Cardiac septum (tissue), 1 donor: ENCODE measurements around the gene HOXC6. TPM values are rescaled to one million over a fixed set of nuclear protein-coding genes. Genes with fewer than 3 reads are reported as not detected.
"Not testable (repeated sequence)": the region's sequence is repeated elsewhere in the genome, so short reads cannot be mapped to it uniquely, and the experiment has no call there.

ENCODE experiments used
- DNase-seq: peaks from one replicate; pipeline ENCODE4 v3.0.0-alpha.2; 2020; ENCODE audit warnings: low spot score
- intact Hi-C: fragments of 100-400 bp; cut with DNase I; formaldehyde crosslinking; loops from one replicate; pipeline ENCODE4 v1.14.0; 2022
- microRNA-seq: library from miRNA; unstranded; fragments of <30 nt; microRNA quantifications from one replicate; pipeline ENCODE4 v1.2.0, GENCODE V29; 2020
- total RNA-seq: library from RNA; stranded (reverse); fragmentation: NEBNext Ultra II Directional; extraction: Animal tissue kit (Norgen Biotek cat#: 25700); gene quantifications from one replicate; pipeline ENCODE4 v1.2.1, GENCODE V29; 2021
- donor health status: DM: no; HTN: no; CAD: no.

The HOXC6 gene
- total RNA-seq, 1 donor from 2014 or later = 0.43 TPM

DNA sequence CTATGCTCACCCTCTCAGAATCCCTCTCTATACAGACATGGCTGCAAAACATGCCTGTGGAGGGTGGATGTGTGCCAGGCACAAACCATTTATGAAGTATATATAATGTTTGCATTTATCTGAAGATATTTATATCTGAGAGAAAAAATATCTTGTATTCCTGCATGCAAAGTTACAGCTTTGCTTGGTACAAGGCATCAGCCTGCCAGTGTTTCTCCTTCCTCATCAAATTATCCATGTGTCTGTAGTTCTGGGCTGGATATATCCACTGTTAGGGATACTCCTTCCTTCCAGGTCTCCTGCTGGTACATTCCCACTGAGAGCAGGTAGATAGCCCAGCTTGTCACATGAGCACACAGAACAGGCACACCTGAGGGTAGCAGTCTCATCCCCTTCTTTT, 37.4 kb downstream of the HOXC6 start:
- intact Hi-C loops = no loop called here
- DNase-seq = no peak

DNA sequence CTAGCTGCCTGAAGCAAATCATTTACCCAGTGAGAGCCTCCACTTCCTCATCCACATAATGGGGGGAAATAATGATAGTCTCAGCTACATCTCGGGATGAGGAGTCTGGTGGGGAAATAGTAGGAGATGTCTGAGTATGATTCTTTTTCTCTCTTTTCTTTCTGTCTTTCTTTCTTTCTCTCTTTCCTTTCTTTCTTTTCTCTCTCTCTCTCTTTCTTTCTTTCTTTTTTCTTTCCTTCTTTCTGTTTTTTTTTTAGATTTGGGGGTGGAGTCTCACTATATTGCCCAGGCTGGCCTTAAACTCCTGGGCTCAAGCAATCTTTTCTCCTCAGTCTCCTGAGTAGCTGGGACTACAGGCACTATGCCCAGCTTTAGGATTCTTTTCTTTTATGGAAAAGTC, 38.2 kb downstream of the HOXC6 start:
- no peak for DNase-seq
- intact Hi-C loops = no loop called here

DNA sequence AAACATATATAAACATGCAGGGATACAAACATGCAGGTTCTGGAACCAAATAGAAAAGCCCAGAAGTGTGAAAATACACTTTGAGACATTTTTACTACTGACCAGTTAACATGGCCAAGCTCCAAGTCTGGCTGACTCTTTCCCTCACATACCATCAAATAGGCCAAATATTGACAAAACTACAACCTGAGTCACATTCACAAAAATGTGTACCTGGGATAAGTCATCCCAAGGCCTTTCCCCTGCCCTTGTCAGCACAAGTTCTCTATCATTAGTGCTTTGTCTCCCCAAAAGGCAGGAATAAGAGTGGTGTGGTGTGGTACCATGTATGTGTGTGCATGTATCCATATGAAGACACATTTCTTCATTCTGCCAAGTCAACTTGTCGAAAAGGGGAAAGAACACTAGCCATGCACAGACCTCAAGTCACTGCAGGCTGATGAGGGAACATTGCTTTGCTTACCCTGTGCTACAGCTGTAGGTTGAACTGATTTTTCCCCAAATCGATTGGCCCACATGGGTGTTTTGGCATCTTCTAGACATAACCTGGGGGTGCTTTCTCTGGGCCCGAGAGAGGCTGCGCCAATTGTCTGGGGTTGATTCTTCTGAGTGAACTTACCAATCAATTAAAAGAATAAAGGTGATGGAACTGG, 40.3 kb downstream of the HOXC6 start:
- no peak for DNase-seq
- intact Hi-C loops = no loop called here

DNA sequence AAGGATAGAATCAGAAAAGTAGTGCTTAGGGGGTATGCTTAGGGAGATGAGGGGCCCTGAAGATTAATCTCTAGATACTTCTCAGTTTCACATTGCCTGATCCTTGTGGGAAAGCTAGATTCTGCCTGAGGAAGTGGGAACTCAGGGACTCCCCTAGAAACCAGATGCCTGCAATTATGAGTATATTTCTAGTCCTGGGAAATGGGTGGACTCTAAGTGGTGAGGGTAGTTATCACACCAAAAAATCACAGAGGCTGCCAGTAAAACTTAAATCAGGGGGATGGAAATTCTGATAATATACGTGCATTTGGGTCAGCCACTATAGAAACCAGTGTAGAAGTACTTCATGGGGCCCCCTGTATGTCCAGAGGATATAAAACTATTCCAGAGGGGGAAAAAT, 43.7 kb downstream of the HOXC6 start:
- no peak for DNase-seq
- intact Hi-C loops = no loop called here

DNA sequence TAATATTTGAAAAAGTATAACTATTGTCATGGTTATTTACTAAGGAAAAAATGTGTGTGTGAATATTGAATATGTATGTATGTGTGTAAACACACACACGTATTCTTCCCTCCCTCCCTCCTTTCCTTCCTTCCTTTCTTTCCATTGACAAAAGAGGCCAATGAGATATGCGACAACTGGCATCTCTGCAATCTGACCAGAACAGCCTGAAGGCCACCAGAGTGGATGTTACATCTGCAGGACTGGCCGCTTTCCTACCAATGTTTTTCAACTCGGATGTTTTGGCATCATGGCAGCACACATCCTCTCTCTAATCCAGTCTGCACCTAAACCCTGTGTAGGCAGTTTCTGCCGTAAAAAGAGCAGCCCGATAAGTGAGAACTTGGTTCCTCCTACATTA, 46.1 kb downstream of the HOXC6 start:
- intact Hi-C loops = no loop called here
- DNase-seq = no peak

DNA sequence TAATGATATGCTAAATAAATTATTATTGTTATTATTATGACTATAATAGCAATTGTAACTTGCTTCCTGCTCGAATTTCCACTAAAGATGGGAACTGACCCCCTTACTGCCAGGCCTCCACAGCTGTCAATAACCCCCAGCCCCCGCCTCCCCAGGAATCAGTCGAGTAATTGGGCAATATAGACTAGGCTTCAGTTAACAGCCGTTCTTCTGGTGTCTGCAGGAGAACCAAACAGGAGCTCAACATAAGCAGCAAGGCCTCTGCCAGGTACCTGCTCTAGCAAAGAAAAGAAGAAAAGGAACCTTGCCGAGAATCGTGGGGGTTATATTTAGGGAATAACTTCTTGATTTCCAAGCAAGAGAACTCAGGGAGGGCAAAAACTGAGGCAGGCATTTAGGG, 47.2 kb downstream of the HOXC6 start:
- DNase-seq = no peak
- intact Hi-C loops = no loop called here

DNA sequence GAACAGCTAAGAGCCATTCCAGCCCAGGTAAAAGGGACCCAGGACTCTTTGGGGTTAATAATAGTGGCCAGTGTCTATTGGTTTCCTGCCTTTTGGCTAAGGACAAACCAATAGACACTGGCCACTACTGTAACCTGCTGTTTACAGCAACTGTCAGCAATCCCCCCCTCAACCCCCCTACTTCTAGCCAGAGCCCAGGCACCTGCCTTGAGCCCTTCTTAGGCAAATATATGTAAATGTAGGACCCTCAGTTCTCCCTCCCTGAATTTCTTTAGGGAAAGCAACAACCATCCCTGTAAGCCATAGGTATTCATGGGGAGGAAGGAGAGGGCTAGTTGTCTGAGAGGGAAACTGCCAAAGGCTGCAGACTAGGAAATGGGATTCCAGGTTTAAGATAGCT, 47.7 kb downstream of the HOXC6 start:
- intact Hi-C loops = no loop called here
- DNase-seq = no peak

DNA sequence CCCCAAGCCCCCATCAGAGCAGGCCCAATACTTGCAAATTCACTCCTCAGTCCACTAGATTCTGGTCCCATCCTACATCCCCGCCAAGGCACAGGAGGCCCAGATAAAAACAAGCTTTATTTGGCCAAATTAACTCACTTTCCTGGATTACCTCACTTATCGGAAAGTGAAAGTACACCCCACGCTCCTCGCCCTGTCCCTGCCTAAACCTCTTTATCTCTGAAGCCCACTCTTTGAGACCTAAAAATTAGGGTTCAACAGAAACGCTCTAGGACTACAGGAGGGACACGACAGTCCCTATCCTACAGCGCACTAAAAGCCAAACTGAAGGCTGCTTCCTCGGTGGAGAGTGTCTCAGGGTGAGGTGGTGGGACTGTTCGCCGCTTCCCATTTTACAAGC, 49.6 kb downstream of the HOXC6 start:
- DNase-seq, intact Hi-C loops: not testable (repeated sequence)

DNA sequence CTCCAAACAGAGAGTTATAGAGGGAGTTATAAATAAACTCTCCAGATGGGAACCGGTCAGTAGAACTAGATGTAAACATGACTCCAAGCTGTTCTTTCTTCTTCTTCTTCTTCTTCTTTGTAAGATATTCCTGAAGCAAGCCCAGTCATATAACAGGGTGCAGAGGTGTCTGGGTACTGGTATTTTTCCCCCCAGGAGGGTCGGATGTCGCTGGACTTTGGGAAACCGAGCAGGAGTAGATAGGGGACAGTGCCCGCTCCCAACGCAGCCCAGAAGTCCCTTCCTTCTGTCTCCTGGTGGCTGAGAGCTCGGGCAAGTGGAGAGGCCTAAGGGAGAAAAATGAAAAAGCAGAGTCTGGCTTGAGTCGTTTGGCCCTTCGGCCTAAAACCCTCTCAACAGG, 50.9 kb downstream of the HOXC6 start:
- not testable (repeated sequence) for DNase-seq

More for the DNA sequence above, 50.9 kb downstream of the HOXC6 start:
- intact Hi-C loops = not testable (repeated sequence)

Small RNA genes lying within 50 kb of the gene (microRNA-seq; reads per million reads assigned to microRNA genes)
- gene MIR196A2 = 1.8 reads per million
- 3.1 reads per million for gene MIR615

Other genes with a start within 250 kb of the HOXC6 start
- not detected for gene HOXC13, start 89.6 kb upstream of the HOXC6 start, total RNA-seq
- not detected for gene HOXC12, start 73.5 kb upstream of the HOXC6 start, total RNA-seq
- not detected for gene HOXC11, start 55.3 kb upstream of the HOXC6 start, total RNA-seq
- not detected for gene HOTAIR, start 53.5 kb upstream of the HOXC6 start, total RNA-seq
- not detected for gene HOXC10, start 43.3 kb upstream of the HOXC6 start, total RNA-seq
- gene HOXC9, start 28.3 kb upstream of the HOXC6 start, total RNA-seq = not detected
- gene HOXC8, start 19.5 kb upstream of the HOXC6 start, total RNA-seq = not detected
- not detected for gene HOXC5, start 4.6 kb downstream of the HOXC6 start, total RNA-seq
- not detected for gene HOXC4, start 25.4 kb downstream of the HOXC6 start, total RNA-seq
- gene SMUG1, start 160.5 kb downstream of the HOXC6 start, total RNA-seq = 15.3 TPM